Subcutaneous abdominal adipose tissue (tissue), 5 donors: ENCODE data around the gene DENND2D.

Experiments
- H3K27ac ChIP-seq: one replicate; pipeline ENCODE4 v1.7.0; 2013; ENCODE audit warnings: low read depth, mild to moderate bottlenecking, inconsistent platforms, low read length, moderate library complexity
- H3K27me3 ChIP-seq, 5 donors: one replicate each; pipeline ENCODE4 v1.7.0; 2013; ENCODE audit warnings: low read length in 5 of 5, inconsistent platforms in 1 of 5; ENCODE audit not compliant: control insufficient read depth in 5 of 5, insufficient read depth in 4 of 5
- H3K36me3 ChIP-seq, 5 donors: one replicate each; pipeline ENCODE4 v1.7.0; 2013; ENCODE audit warnings: low read length in 5 of 5; ENCODE audit not compliant: control insufficient read depth in 5 of 5, insufficient read depth in 5 of 5
- H3K4me1 ChIP-seq, 5 donors: one replicate each; pipeline ENCODE4 v1.7.0; 2013; ENCODE audit warnings: low read length in 5 of 5, mild to moderate bottlenecking in 3 of 5, moderate library complexity in 1 of 5; ENCODE audit not compliant: control insufficient read depth in 5 of 5, insufficient read depth in 5 of 5
- H3K4me3 ChIP-seq, 5 donors: one replicate each; pipeline ENCODE4 v1.7.0; 2013; ENCODE audit warnings: low read length in 5 of 5, low read depth in 1 of 5
- H3K9ac ChIP-seq, 5 donors: one replicate each; pipeline ENCODE4 v1.7.0; 2013; ENCODE audit warnings: low read length in 5 of 5, mild to moderate bottlenecking in 4 of 5, moderate library complexity in 3 of 5
- H3K9me3 ChIP-seq, 5 donors: one replicate each; pipeline ENCODE4 v1.7.0; 2013; ENCODE audit warnings: low read length in 5 of 5; ENCODE audit not compliant: control insufficient read depth in 5 of 5
- donor health status: healthy.
- donor health status: healthy.
- donor health status: healthy.
- donor health status: healthy.
- donor health status: healthy.

Gene DENND2D

GRCh38 chr1:111195002-111195684 lies 5.3 kb downstream of the DENND2D start:
- H3K27me3 ChIP-seq: peaks cover 0 to 3% (median 0%) of the 10 kb centered on the region in 5 donors
- H3K9me3 ChIP-seq: no peaks in the 10 kb centered on the region
- no peak overlapping the region for H3K9ac ChIP-seq
- H3K4me1 ChIP-seq: peaks cover 12 to 70% (median 51%) of the 10 kb centered on the region in 5 donors
- peak overlapping the region; percentile 92 for H3K27ac ChIP-seq
- H3K36me3 ChIP-seq: peaks cover 0 to 27% (median 3%) of the 10 kb centered on the region in 5 donors
- H3K4me3 ChIP-seq: no peak overlapping the region

- Histone ChIP-seq H3K9me3 (no peaks in the 10 kb centered on the region), H3K36me3 (peaks cover 2 to 31% (median 5%) of the 10 kb centered on the region in 5 donors), H3K9ac (peak overlapping the region in 1 of 5 donors; percentile 73), H3K4me1 (peaks cover 12 to 73% (median 53%) of the 10 kb centered on the region in 5 donors), H3K4me3 (no peak overlapping the region), H3K27ac (peak overlapping the region; percentile 92), H3K27me3 (peaks cover 0 to 3% (median 0%) of the 10 kb centered on the region in 5 donors)
Observed at GRCh38 chr1:111193712-111194480, 6.5 kb downstream of the DENND2D start.

- peaks cover 12 to 69% (median 53%) of the 10 kb centered on the region in 5 donors for H3K4me1 ChIP-seq
- no peaks in the 10 kb centered on the region for H3K9me3 ChIP-seq
- peak overlapping the region; percentile 92 for H3K27ac ChIP-seq
- H3K27me3 ChIP-seq: peaks cover 0 to 3% (median 0%) of the 10 kb centered on the region in 5 donors
- H3K4me3 ChIP-seq: peak overlapping the region in 2 of 5 donors; percentile 8 to 13
- H3K9ac ChIP-seq: peak overlapping the region; percentile 1 to 73 (median 44)
- H3K36me3 ChIP-seq: peaks cover 10 to 41% (median 15%) of the 10 kb centered on the region in 5 donors
Observed at GRCh38 chr1:111192658-111193519, 7.6 kb downstream of the DENND2D start.

DNA sequence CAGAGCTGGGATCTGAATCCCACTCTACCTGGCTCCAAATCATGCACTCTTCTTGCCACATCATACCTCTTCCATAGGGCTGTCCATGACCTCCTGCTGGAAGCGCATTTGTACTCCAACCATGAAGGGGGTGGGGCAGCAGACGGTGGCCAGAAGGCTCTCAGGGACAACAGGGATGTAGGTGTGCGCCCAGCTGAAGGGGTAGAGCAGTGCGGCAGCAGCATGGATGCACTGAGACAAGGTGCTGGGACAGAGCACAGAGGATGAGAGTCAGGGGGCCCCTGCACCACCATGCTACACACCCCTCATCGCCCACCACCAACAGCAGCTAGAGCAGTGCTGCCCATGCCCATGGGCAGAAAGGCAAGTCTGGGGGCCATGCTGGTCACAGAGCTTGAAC lies 8.4 kb downstream of the DENND2D start:
- Histone ChIP-seq H3K36me3 (peaks cover 17 to 47% (median 21%) of the 10 kb centered on the region in 5 donors), H3K4me1 (peaks cover 12 to 61% (median 46%) of the 10 kb centered on the region in 5 donors), H3K4me3 (peak overlapping the region in 1 of 5 donors; percentile 13), H3K27ac (peak overlapping the region; percentile 92), H3K27me3 (peaks cover 0 to 3% (median 0%) of the 10 kb centered on the region in 5 donors), H3K9ac (peak overlapping the region; percentile 23 to 73 (median 44)), H3K9me3 (no peaks in the 10 kb centered on the region)

GRCh38 chr1:111191496-111191895 lies 8.9 kb downstream of the DENND2D start:
- Histone ChIP-seq H3K4me1 (peaks cover 8 to 58% (median 46%) of the 10 kb centered on the region in 5 donors), H3K4me3 (no peak overlapping the region), H3K27ac (peak overlapping the region; percentile 92), H3K36me3 (peaks cover 22 to 48% (median 27%) of the 10 kb centered on the region in 5 donors), H3K27me3 (peaks cover 0 to 3% (median 0%) of the 10 kb centered on the region in 5 donors), H3K9me3 (no peaks in the 10 kb centered on the region), H3K9ac (peak overlapping the region in 3 of 5 donors; percentile 44 to 73 (median 73))

- peak overlapping the region; percentile 92 for H3K27ac ChIP-seq
- no peaks in the 10 kb centered on the region for H3K9me3 ChIP-seq
- H3K36me3 ChIP-seq: peaks cover 24 to 48% (median 28%) of the 10 kb centered on the region in 5 donors
- H3K4me1 ChIP-seq: peaks cover 8 to 59% (median 51%) of the 10 kb centered on the region in 5 donors
- peaks cover 0 to 3% (median 0%) of the 10 kb centered on the region in 5 donors for H3K27me3 ChIP-seq
- peak overlapping the region in 3 of 5 donors; percentile 66 to 75 (median 73) for H3K9ac ChIP-seq
- H3K4me3 ChIP-seq: no peak overlapping the region
Observed at GRCh38 chr1:111190931-111191451, 9.5 kb downstream of the DENND2D start.

GRCh38 chr1:111184663-111185062 lies 15.8 kb downstream of the DENND2D start:
- no peaks in the 10 kb centered on the region for H3K27me3 ChIP-seq
- H3K4me3 ChIP-seq: no peak overlapping the region
- H3K4me1 ChIP-seq: peaks cover 0 to 29% (median 15%) of the 10 kb centered on the region in 5 donors
- no peaks in the 10 kb centered on the region for H3K9me3 ChIP-seq
- no peak overlapping the region for H3K9ac ChIP-seq
- H3K36me3 ChIP-seq: peaks cover 45 to 64% (median 58%) of the 10 kb centered on the region in 5 donors
- peak overlapping the region; percentile 71 for H3K27ac ChIP-seq

GRCh38 chr1:111183308-111184069 lies 17.0 kb downstream of the DENND2D start:
- Histone ChIP-seq H3K4me3 (no peak overlapping the region), H3K36me3 (peaks cover 42 to 58% (median 51%) of the 10 kb centered on the region in 5 donors), H3K27me3 (no peaks in the 10 kb centered on the region), H3K9ac (no peak overlapping the region), H3K27ac (peak overlapping the region; percentile 27), H3K4me1 (peaks cover 0 to 29% (median 10%) of the 10 kb centered on the region in 5 donors), H3K9me3 (no peaks in the 10 kb centered on the region)

GRCh38 chr1:111182052-111182451 lies 18.4 kb downstream of the DENND2D start:
- no peak overlapping the region for H3K9ac ChIP-seq
- H3K4me3 ChIP-seq: no peak overlapping the region
- H3K36me3 ChIP-seq: peaks cover 33 to 49% (median 47%) of the 10 kb centered on the region in 5 donors
- H3K9me3 ChIP-seq: no peaks in the 10 kb centered on the region
- H3K27me3 ChIP-seq: no peaks in the 10 kb centered on the region
- peaks cover 0 to 29% (median 10%) of the 10 kb centered on the region in 5 donors for H3K4me1 ChIP-seq
- no peak overlapping the region for H3K27ac ChIP-seq
